ENCODE measurements around the gene PRDM8. TPM values are rescaled to one million over a fixed set of nuclear protein-coding genes. Genes with fewer than 3 reads are reported as not detected.

The PRDM8 gene
- total and polyA plus RNA-seq, 2 of the 4 experiments (the other 2 are of a cell fraction) = 5.7 to 15.8 TPM

GRCh38 chr4:80220711-80221110, 23.4 kb downstream of the PRDM8 start:
- H3K14ac ChIP-seq (replicated peaks; ENCODE audit: low read depth, low read length) = 0 out of 2 replicates have a peak overlapping the region, but pooled peaks have one; percentile 73
- 14% methylated on average over 1 of the region's 3 CpGs; no CpG with 5 or more reads in 1 of the 2 experiments for WGBS, 2 experiments (ENCODE audit: extremely low coverage in 2 of 2, insufficient read length in 1 of 2)
- DNase-seq (no peak), ATAC-seq (ENCODE audit: low read depth) (no peak)
- H3K36me3 ChIP-seq (ENCODE audit: control insufficient read depth, insufficient read depth, low read length) = no peaks in the 10 kb centered on the region
- H2BK120ac ChIP-seq (ENCODE audit: low read depth, low read length) = no peak overlapping the region
- no peaks in the 10 kb centered on the region for H3K9me3 ChIP-seq (ENCODE audit: control insufficient read depth, insufficient read depth, low read length)
- H2AK9ac ChIP-seq (replicated peaks; ENCODE audit: low read depth, low read length, poor library complexity) = no peak overlapping the region
- peak overlapping the region; percentile 11; the same call in 1 of the 2 replicates for H3K4ac ChIP-seq (ENCODE audit: low read depth, low read length)
- ChIA-PET POLR2A (ENCODE audit: unreplicated experiment) (interaction anchor here (1.0 kb wide), 1 partner anchor 45 kb away, joined by 3 read pairs; no protein-coding TSS in a partner anchor), CTCF (interaction anchor here (0.9 to 3.0 kb wide), 12 partner anchors 9 to 850 kb away, joined by 3 to 15 read pairs (median 5); partner anchors contain the start of genes CFAP299 and FGF5)
- no peak overlapping the region for H2BK5ac ChIP-seq (ENCODE audit: low read depth, low read length, poor library complexity, severe bottlenecking)
- H2BK15ac ChIP-seq (ENCODE audit: low read depth, low read length) = 0 out of 3 replicates have a peak overlapping the region, but pooled peaks have one; percentile 4
- no peak overlapping the region for H3K56ac ChIP-seq (ENCODE audit: extremely low read depth, insufficient read depth, low read length)
- H3K4me2 ChIP-seq (ENCODE audit: low read depth, low read length) = no peak overlapping the region
- peaks cover 2% of the 10 kb centered on the region; the same call in 1 of the 2 replicates for H3K4me1 ChIP-seq (ENCODE audit: control insufficient read depth, insufficient read depth, low read length)
- H4K20me1 ChIP-seq (ENCODE audit: insufficient read depth, low read length) = no peaks in the 10 kb centered on the region
- H3K4me3 ChIP-seq (ENCODE audit: insufficient read depth, low read depth, low read length) = no peak overlapping the region
- no peak overlapping the region for H2AK5ac ChIP-seq (ENCODE audit: low read depth, low read length)
- no peak overlapping the region for H2AFZ ChIP-seq (replicated peaks; ENCODE audit: low read length, poor library complexity)
- in situ Hi-C loops (cut with MboI; ENCODE audit: low sequenced_read_pairs) (loop anchor here (5.0 to 25.0 kb wide), 3 partner anchors 47 to 1183 kb away; partner anchors contain the start of genes CFAP299 and FGF5), intact Hi-C loops (cut with micrococcal nuclease) (loop anchor here (1.0 to 5.0 kb wide), 5 partner anchors 37 to 832 kb away; partner anchors contain the start of genes CFAP299 and FGF5), dilution Hi-C loops (cut with HindIII; ENCODE audit: low sequenced_read_pairs, unreplicated experiment) (no loop called here)
- no peak overlapping the region; the same call in 1 of the 2 replicates for H3K9ac ChIP-seq (ENCODE audit: low read depth, low read length)
- no TSS peak for BruUV-seq (replicated peaks)
- no peak overlapping the region for H4K91ac ChIP-seq (ENCODE audit: insufficient read depth, low read depth, low read length)
- H3K9me1 ChIP-seq (ENCODE audit: insufficient read depth, low read length) = peaks cover 2% of the 10 kb centered on the region; the same call in 1 of the 2 replicates
- H4K8ac ChIP-seq (ENCODE audit: low read depth in 2 of 2, low read length in 2 of 2) = 0 out of 4 replicates have a peak overlapping the region, but pooled peaks of 1 of the 2 experiments have one; percentile 4
- TF ChIP-seq USF2 (IDR thresholded peaks at IDR 0.05; ENCODE audit: low read depth, low read length) (no peak), MAFK (IDR thresholded peaks at IDR 0.05; ENCODE audit: low read depth, low read length) (no peak), CEBPB (IDR thresholded peaks at IDR 0.05; ENCODE audit: low read depth, low read length) (no peak), RFX5 (IDR thresholded peaks at IDR 0.05; ENCODE audit: low read depth, low read length) (no peak), MAZ (IDR thresholded peaks at IDR 0.05; ENCODE audit: borderline replicate concordance, low read depth, low read length) (no peak), CHD1 (IDR thresholded peaks at IDR 0.05; ENCODE audit: low read depth, low read length) (no peak)
- H2BK20ac ChIP-seq (ENCODE audit: low read depth, low read length) = no peak overlapping the region
- no peak overlapping the region for H3K27ac ChIP-seq (ENCODE audit: insufficient read depth, low read length)
- peaks cover 0 to 7% of the 10 kb centered on the region in 2 experiments; a peak in 2 of 4 replicates for H3K79me1 ChIP-seq (ENCODE audit: low read depth in 1 of 2, low read length in 2 of 2)
- H3K27me3 ChIP-seq (ENCODE audit: control insufficient read depth, insufficient read depth, low read length) = no peaks in the 10 kb centered on the region
- H4K5ac ChIP-seq (ENCODE audit: low read depth, low read length) = no peak overlapping the region
- no peak overlapping the region for H3K18ac ChIP-seq (ENCODE audit: low read depth, low read length)
- H3K23ac ChIP-seq (ENCODE audit: low read depth, low read length) = no peak overlapping the region
